Stimulated activated naive CD8-positive, alpha-beta T cell treated with anti-CD3 and anti-CD28 coated beads, Interleukin-15, amount 100 ng/mL, for 72 hours (primary cell): ENCODE results near the gene RALGPS1.

Source experiments
- ATAC-seq: fragments of 150-1000 bp; cut with Tn5 transposase; 2 replicates; pipeline ENCODE4 v1.10.0; 2021; ENCODE audit warnings: mild to moderate bottlenecking, moderate library complexity
- DNase-seq, 2 donors: peaks; one replicate each; pipeline ENCODE4 v3.0.0; 2021 to 2022
- H3K27ac Mint-ChIP-seq, 2 donors: one replicate each; pipeline ENCODE4 v1.8.0; 2022; ENCODE audit warnings: mild to moderate bottlenecking in 2 of 2, mixed read lengths in 2 of 2, moderate library complexity in 2 of 2
- H3K27me3 Mint-ChIP-seq: one replicate; pipeline ENCODE4 v1.8.0; 2022; ENCODE audit warnings: mixed read lengths
- H3K4me1 Mint-ChIP-seq: one replicate; pipeline ENCODE4 v1.8.0; 2022; ENCODE audit warnings: mild to moderate bottlenecking, mixed read lengths
- H3K4me3 Mint-ChIP-seq, 2 donors: one replicate each; pipeline ENCODE4 v1.8.0; 2022; ENCODE audit warnings: mild to moderate bottlenecking in 2 of 2, mixed read lengths in 2 of 2, moderate library complexity in 1 of 2
- H3K9me3 Mint-ChIP-seq, 2 donors: one replicate each; pipeline ENCODE4 v1.8.0; 2022; ENCODE audit warnings: mixed read lengths in 2 of 2

RALGPS1 gene

GRCh38 chr9:126914458-126915280 lies at the start of gene RALGPS1:
RALGPS1 (plus strand) TSS chr9:126914782; CDS start chr9:126962290, 47,508 bp downstream.
- DNase-seq (peak; percentile 92 to 94), ATAC-seq (peak; percentile 99)
- H3K27ac Mint-ChIP-seq, result no peak within 1 kb of the TSS
- peak within 1 kb of the TSS; percentile 76 to 83 for H3K4me3 Mint-ChIP-seq
- H3K27me3 Mint-ChIP-seq, result peaks cover 31% of the 10 kb centered on the region
- peaks cover 0 to 7% of the 10 kb centered on the region in 2 donors for H3K9me3 Mint-ChIP-seq
- peaks cover 13% of the 10 kb centered on the region for H3K4me1 Mint-ChIP-seq

- Mint-ChIP-seq H3K4me1 (peaks cover 53% of the 10 kb centered on the region), H3K27ac (peak overlapping the region in 1 of 2 donors; percentile 89), H3K4me3 (no peak overlapping the region), H3K9me3 (no peaks in the 10 kb centered on the region), H3K27me3 (no peaks in the 10 kb centered on the region)
- no peak for DNase-seq
- ATAC-seq, result no peak
Measured at GRCh38 chr9:126869368-126869767, 45.2 kb upstream of the RALGPS1 start.

- no peak overlapping the region for H3K27ac Mint-ChIP-seq
- no peaks in the 10 kb centered on the region for H3K9me3 Mint-ChIP-seq
- peaks cover 61% of the 10 kb centered on the region for H3K4me1 Mint-ChIP-seq
- H3K27me3 Mint-ChIP-seq, result no peaks in the 10 kb centered on the region
- ATAC-seq (peak; percentile 67), DNase-seq (no peak)
- H3K4me3 Mint-ChIP-seq, result no peak overlapping the region
Measured at GRCh38 chr9:126872516-126872915, 42.1 kb upstream of the RALGPS1 start.

GRCh38 chr9:126874546-126875314 lies 39.9 kb upstream of the RALGPS1 start:
- peaks cover 41% of the 10 kb centered on the region for H3K4me1 Mint-ChIP-seq
- no peak for ATAC-seq
- no peak overlapping the region for H3K27ac Mint-ChIP-seq
- no peaks in the 10 kb centered on the region for H3K9me3 Mint-ChIP-seq
- H3K4me3 Mint-ChIP-seq, result no peak overlapping the region
- H3K27me3 Mint-ChIP-seq, result no peaks in the 10 kb centered on the region
- no peak for DNase-seq

- DNase-seq (no peak), ATAC-seq (no peak)
- Mint-ChIP-seq H3K4me1 (peaks cover 40% of the 10 kb centered on the region), H3K9me3 (no peaks in the 10 kb centered on the region), H3K27ac (peak overlapping the region in 1 of 2 donors; percentile 68), H3K4me3 (no peak overlapping the region), H3K27me3 (no peaks in the 10 kb centered on the region)
Measured at GRCh38 chr9:126875756-126876510, 38.6 kb upstream of the RALGPS1 start.

- DNase-seq (no peak), ATAC-seq (no peak)
- Mint-ChIP-seq H3K4me3 (no peak overlapping the region), H3K4me1 (peaks cover 40% of the 10 kb centered on the region), H3K27me3 (no peaks in the 10 kb centered on the region), H3K27ac (peak overlapping the region in 1 of 2 donors; percentile 68), H3K9me3 (no peaks in the 10 kb centered on the region)
Measured at GRCh38 chr9:126876531-126876930, 38.1 kb upstream of the RALGPS1 start.

- Mint-ChIP-seq H3K4me3 (no peak overlapping the region), H3K4me1 (peaks cover 35% of the 10 kb centered on the region), H3K27ac (no peak overlapping the region), H3K9me3 (no peaks in the 10 kb centered on the region), H3K27me3 (no peaks in the 10 kb centered on the region)
- DNase-seq, result no peak
- ATAC-seq, result no peak
Measured at GRCh38 chr9:126877418-126877817, 37.2 kb upstream of the RALGPS1 start.

GRCh38 chr9:126879288-126879687 lies 35.3 kb upstream of the RALGPS1 start:
- no peak overlapping the region for H3K4me3 Mint-ChIP-seq
- DNase-seq (no peak), ATAC-seq (no peak)
- H3K27me3 Mint-ChIP-seq, result no peaks in the 10 kb centered on the region
- H3K4me1 Mint-ChIP-seq, result peaks cover 24% of the 10 kb centered on the region
- no peaks in the 10 kb centered on the region for H3K9me3 Mint-ChIP-seq
- no peak overlapping the region for H3K27ac Mint-ChIP-seq

- DNase-seq (no peak), ATAC-seq (no peak)
- Mint-ChIP-seq H3K4me1 (peaks cover 19% of the 10 kb centered on the region), H3K9me3 (no peaks in the 10 kb centered on the region), H3K4me3 (no peak overlapping the region), H3K27ac (no peak overlapping the region), H3K27me3 (no peaks in the 10 kb centered on the region)
Measured at GRCh38 chr9:126880226-126880946, 34.2 kb upstream of the RALGPS1 start.

- Mint-ChIP-seq H3K27me3 (no peaks in the 10 kb centered on the region), H3K4me3 (no peak overlapping the region), H3K9me3 (no peaks in the 10 kb centered on the region), H3K4me1 (peaks cover 18% of the 10 kb centered on the region), H3K27ac (no peak overlapping the region)
- ATAC-seq, result no peak
- DNase-seq, result no peak
Measured at GRCh38 chr9:126880947-126881332, 33.6 kb upstream of the RALGPS1 start.

- Mint-ChIP-seq H3K4me1 (no peaks in the 10 kb centered on the region), H3K27me3 (no peaks in the 10 kb centered on the region), H3K9me3 (no peaks in the 10 kb centered on the region), H3K27ac (no peak overlapping the region), H3K4me3 (no peak overlapping the region)
- ATAC-seq (no peak), DNase-seq (no peak)
Measured at GRCh38 chr9:126882746-126883145, 31.8 kb upstream of the RALGPS1 start.

- ATAC-seq (no peak), DNase-seq (no peak)
- Mint-ChIP-seq H3K4me1 (no peaks in the 10 kb centered on the region), H3K4me3 (no peak overlapping the region), H3K27me3 (no peaks in the 10 kb centered on the region), H3K9me3 (no peaks in the 10 kb centered on the region), H3K27ac (no peak overlapping the region)
Measured at GRCh38 chr9:126883636-126884035, 30.9 kb upstream of the RALGPS1 start.

GRCh38 chr9:126885131-126885641 lies 29.4 kb upstream of the RALGPS1 start:
- no peak overlapping the region for H3K27ac Mint-ChIP-seq
- ATAC-seq (no peak), DNase-seq (no peak)
- no peaks in the 10 kb centered on the region for H3K4me1 Mint-ChIP-seq
- no peak overlapping the region for H3K4me3 Mint-ChIP-seq
- H3K9me3 Mint-ChIP-seq, result no peaks in the 10 kb centered on the region
- H3K27me3 Mint-ChIP-seq, result no peaks in the 10 kb centered on the region

GRCh38 chr9:126886034-126886822 lies 28.4 kb upstream of the RALGPS1 start:
- Mint-ChIP-seq H3K27me3 (no peaks in the 10 kb centered on the region), H3K4me3 (no peak overlapping the region), H3K9me3 (no peaks in the 10 kb centered on the region), H3K4me1 (no peaks in the 10 kb centered on the region), H3K27ac (no peak overlapping the region)
- no peak for ATAC-seq
- no peak for DNase-seq
